ENCODE measurements around the gene MYL2. TPM values are rescaled to one million over a fixed set of nuclear protein-coding genes. Genes with fewer than 3 reads are reported as not detected.

MYL2 gene
- total RNA-seq, 3 donors from 2014 or later: 3.8 to 13.2 TPM; not detected in 1

- Histone ChIP-seq H3K4me3 (no peak overlapping the region), H3K36me3 (ENCODE audit: low read depth) (no peaks in the 10 kb centered on the region), H3K4me1 (ENCODE audit: low read depth) (no peaks in the 10 kb centered on the region), H3K9me3 (no peaks in the 10 kb centered on the region)
- no peak for TF ChIP-seq CTCF (IDR thresholded peaks at IDR 0.05)
- intact Hi-C loops (cut with DNase I, micrococcal nuclease): no loop called here
- DNase-seq (no peak), ATAC-seq (no peak)
Observed at GRCh38 chr12:110928700-110929099, 8.3 kb upstream of the MYL2 start.

- no peak for ATAC-seq
- TF ChIP-seq CTCF (IDR thresholded peaks at IDR 0.05): no peak
- no peaks in the 10 kb centered on the region for H3K4me1 ChIP-seq (ENCODE audit: low read depth)
- no peak overlapping the region for H3K4me3 ChIP-seq
- intact Hi-C loops (cut with DNase I, micrococcal nuclease): no loop called here
- H3K9me3 ChIP-seq: no peaks in the 10 kb centered on the region
- DNase-seq: no peak
- no peaks in the 10 kb centered on the region for H3K36me3 ChIP-seq (ENCODE audit: low read depth)
Observed at GRCh38 chr12:110927546-110927945, 7.2 kb upstream of the MYL2 start.

DNA sequence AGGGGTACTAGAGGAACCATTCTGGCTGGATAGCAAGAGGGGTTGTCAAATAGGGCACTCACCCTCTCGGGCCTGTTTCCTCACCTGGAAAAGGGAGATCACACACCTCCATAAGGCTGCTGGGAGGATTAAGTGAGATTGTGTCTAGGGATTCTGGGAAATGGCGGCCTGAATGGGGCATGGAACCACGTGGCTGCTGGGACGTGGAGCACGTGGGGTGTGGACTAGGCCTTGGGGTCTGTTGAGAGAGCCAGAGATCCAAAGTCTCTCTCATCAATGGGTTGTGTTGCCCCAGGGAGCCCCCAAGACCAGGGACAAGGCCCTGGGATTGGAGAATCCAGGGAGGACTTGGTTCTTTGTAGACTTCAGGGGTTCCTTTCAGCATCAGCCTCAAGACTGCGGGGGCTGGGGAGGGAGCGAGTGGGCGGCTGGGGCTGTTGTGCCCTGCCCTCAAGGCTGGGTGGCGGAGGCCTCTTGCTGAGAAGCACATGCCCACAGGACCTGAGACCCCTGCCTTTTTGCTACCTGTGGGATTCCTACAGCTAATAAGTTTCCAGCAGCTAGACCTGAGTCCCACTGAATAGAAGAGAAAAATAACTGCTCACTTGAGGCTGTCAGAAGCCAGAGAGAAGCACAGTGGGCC, 3.4 kb upstream of the MYL2 start:
- Histone ChIP-seq H3K36me3 (ENCODE audit: low read depth) (no peaks in the 10 kb centered on the region), H3K4me3 (no peak overlapping the region), H3K4me1 (ENCODE audit: low read depth) (no peaks in the 10 kb centered on the region), H3K9me3 (no peaks in the 10 kb centered on the region)
- ATAC-seq: no peak
- intact Hi-C loops (cut with DNase I, micrococcal nuclease): no loop called here
- TF ChIP-seq CTCF (IDR thresholded peaks at IDR 0.05): no peak
- no peak for DNase-seq

DNA sequence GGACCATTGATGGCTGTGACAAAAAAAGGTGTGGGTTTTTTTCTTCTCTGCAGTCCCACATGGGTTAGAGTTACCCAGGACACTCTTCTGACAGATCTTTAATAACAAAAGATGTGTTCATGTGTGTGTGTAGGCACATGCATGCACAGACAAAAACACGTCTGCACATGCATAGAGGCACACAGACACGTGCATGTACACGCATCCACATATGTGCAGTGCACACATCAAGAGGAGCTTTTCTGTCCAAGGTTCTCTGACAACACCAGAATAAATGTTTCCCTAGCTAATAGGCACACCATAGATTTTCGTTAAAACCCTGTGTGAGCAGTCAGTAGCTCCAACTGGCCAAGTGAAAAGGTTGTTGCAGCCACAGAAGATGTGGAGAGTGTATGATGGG, 2.8 kb upstream of the MYL2 start:
- Histone ChIP-seq H3K9me3 (no peaks in the 10 kb centered on the region), H3K4me3 (no peak overlapping the region), H3K36me3 (ENCODE audit: low read depth) (no peaks in the 10 kb centered on the region), H3K4me1 (ENCODE audit: low read depth) (no peaks in the 10 kb centered on the region)
- TF ChIP-seq CTCF (IDR thresholded peaks at IDR 0.05): no peak
- no peak for ATAC-seq
- no peak for DNase-seq
- intact Hi-C loops (cut with DNase I, micrococcal nuclease): no loop called here

DNA sequence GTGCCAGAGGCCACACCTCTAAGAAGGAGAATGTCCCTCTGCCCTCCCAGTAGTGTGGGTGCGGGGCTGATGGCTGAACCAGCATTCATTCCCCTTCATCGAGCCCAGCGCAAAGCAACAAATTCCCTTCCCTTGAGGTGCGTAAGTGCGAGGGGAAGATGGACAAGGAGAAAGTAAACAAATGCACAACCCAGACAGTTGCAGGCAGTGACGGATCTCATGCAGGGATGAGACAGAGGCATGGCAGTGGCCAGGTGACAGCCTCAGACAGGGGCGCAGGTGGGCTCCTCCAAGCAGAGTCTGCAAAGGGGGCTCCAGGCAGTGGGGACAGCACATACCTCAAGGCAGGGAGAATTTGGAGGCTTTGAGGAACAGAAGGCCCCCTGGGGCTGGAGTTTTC, 2.3 kb upstream of the MYL2 start:
- no peaks in the 10 kb centered on the region for H3K36me3 ChIP-seq (ENCODE audit: low read depth)
- H3K4me1 ChIP-seq (ENCODE audit: low read depth): no peaks in the 10 kb centered on the region
- no peak for ATAC-seq
- DNase-seq: no peak
- no peak for TF ChIP-seq CTCF (IDR thresholded peaks at IDR 0.05)
- H3K4me3 ChIP-seq: no peak overlapping the region
- no peaks in the 10 kb centered on the region for H3K9me3 ChIP-seq
- intact Hi-C loops (cut with DNase I, micrococcal nuclease): no loop called here

DNA sequence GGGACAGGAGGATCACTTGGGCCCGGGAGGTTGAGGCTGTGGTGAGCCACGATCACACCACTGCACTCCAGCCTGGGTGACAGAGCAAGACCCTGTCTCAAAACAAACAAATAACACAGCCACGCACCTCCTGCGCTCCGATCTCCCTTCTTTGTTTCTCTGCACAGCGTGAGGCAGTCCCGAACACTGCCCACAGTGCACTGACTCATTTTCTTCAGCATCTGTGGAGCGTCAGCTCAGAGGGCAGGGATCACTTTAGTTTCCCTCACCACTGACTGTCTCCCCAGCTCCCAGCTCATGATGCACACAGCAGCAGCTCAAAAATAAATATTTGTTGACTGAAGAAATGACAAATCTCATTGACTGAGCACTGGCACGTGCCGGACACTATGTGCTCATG, 883 bp upstream of the MYL2 start:
- H3K4me3 ChIP-seq: no peak overlapping the region
- no peaks in the 10 kb centered on the region for H3K9me3 ChIP-seq
- DNase-seq (no peak), ATAC-seq (no peak)
- TF ChIP-seq CTCF (IDR thresholded peaks at IDR 0.05): no peak
- intact Hi-C loops (cut with DNase I, micrococcal nuclease): no loop called here
- H3K4me1 ChIP-seq (ENCODE audit: low read depth): no peaks in the 10 kb centered on the region
- H3K36me3 ChIP-seq (ENCODE audit: low read depth): no peaks in the 10 kb centered on the region

All from mucosa of descending colon (tissue), 3 donors.